Stimulated activated CD4-positive, alpha-beta T cell treated with anti-CD3 and anti-CD28 coated beads, Interleukin-15, amount 100 ng/mL, for 1 hour (primary cell): ENCODE data around the gene GNB3.

Experiments used
- DNase-seq, 2 donors: peaks; one replicate each; pipeline ENCODE4 v3.0.0-alpha.2; 2020; ENCODE audit warnings: low read depth in 1 of 2, low spot score in 1 of 2

The GNB3 gene

GRCh38 chr12:6840761-6841515 lies at the start of gene GNB3:
TSS of gene GNB3 (plus strand) at chr12:6840925. CDS start at chr12:6841288, 363 bp downstream.
- DNase-seq, result no peak

GRCh38 chr12:6791931-6792520 lies 48.7 kb upstream of the GNB3 start:
- DNase-seq, result no peak

GRCh38 chr12:6792522-6793201 lies 48.1 kb upstream of the GNB3 start:
- DNase-seq, result no peak

- DNase-seq, result no peak
Measured at GRCh38 chr12:6795088-6795487, 45.6 kb upstream of the GNB3 start.

- no peak for DNase-seq
Measured at GRCh38 chr12:6796576-6796975, 44.1 kb upstream of the GNB3 start.

- no peak for DNase-seq
Measured at GRCh38 chr12:6799147-6799546, 41.6 kb upstream of the GNB3 start.

GRCh38 chr12:6807170-6807569 lies 33.6 kb upstream of the GNB3 start:
- DNase-seq, result no peak

- no peak for DNase-seq
Measured at GRCh38 chr12:6809056-6809455, 31.7 kb upstream of the GNB3 start.

GRCh38 chr12:6810758-6811157 lies 30.0 kb upstream of the GNB3 start:
- DNase-seq, result no peak

GRCh38 chr12:6813363-6813762 lies 27.4 kb upstream of the GNB3 start:
- DNase-seq, result no peak

GRCh38 chr12:6816598-6816997 lies 24.1 kb upstream of the GNB3 start:
- DNase-seq, result no peak

GRCh38 chr12:6817098-6817497 lies 23.6 kb upstream of the GNB3 start:
- no peak for DNase-seq

GRCh38 chr12:6817662-6818157 lies 23.0 kb upstream of the GNB3 start:
- no peak for DNase-seq

- DNase-seq, result no peak
Measured at GRCh38 chr12:6818222-6818621, 22.5 kb upstream of the GNB3 start.

- DNase-seq, result no peak
Measured at GRCh38 chr12:6818645-6819044, 22.1 kb upstream of the GNB3 start.

- no peak for DNase-seq
Measured at GRCh38 chr12:6819106-6820030, 21.4 kb upstream of the GNB3 start.

- no peak for DNase-seq
Measured at GRCh38 chr12:6820166-6820565, 20.6 kb upstream of the GNB3 start.

- no peak for DNase-seq
Measured at GRCh38 chr12:6821591-6822425, 18.9 kb upstream of the GNB3 start, which contains the start of gene GPR162. TSS of gene GPR162 (plus strand) at chr12:6821821. CDS start at chr12:6823899, 2,078 bp downstream.

GRCh38 chr12:6822426-6823135 lies 18.1 kb upstream of the GNB3 start:
- DNase-seq, result no peak
